NB4 (cell line): ENCODE results near the gene RPS4Y2.

Experiments
- DNase-seq: peaks from one replicate; pipeline ENCODE4 v3.0.0; 2010; ENCODE audit warnings: low read depth
- H3K4me3 ChIP-seq: one replicate; pipeline ENCODE4 v1.5.1; 2011; ENCODE audit warnings: mild to moderate bottlenecking, low read depth, low read length, moderate library complexity
- MYC ChIP-seq: IDR thresholded peaks from 2 replicates; pipeline ENCODE4 v1.6.1; 2011; ENCODE audit warnings: low read depth, low read length
- POLR2A ChIP-seq: IDR thresholded peaks from 2 replicates; pipeline ENCODE4 v1.6.1; 2011; ENCODE audit warnings: mild to moderate bottlenecking; ENCODE audit not compliant: insufficient read length; ENCODE audit errors: extremely low read depth
- TF ChIP-seq, protein P1 (sequence below): IDR thresholded peaks from one replicate; pipeline ENCODE4 v1.5.1; 2012; ENCODE audit warnings: low read depth, low read length
- TF ChIP-seq, protein P2 (sequence below): IDR thresholded peaks from 2 replicates; pipeline ENCODE4 v1.6.1; 2011; ENCODE audit warnings: low read depth, low read length

Gene RPS4Y2

GRCh38 chrY:20780104-20780654 lies 24.3 kb downstream of the RPS4Y2 start:
- TF ChIP-seq, protein P1, sequence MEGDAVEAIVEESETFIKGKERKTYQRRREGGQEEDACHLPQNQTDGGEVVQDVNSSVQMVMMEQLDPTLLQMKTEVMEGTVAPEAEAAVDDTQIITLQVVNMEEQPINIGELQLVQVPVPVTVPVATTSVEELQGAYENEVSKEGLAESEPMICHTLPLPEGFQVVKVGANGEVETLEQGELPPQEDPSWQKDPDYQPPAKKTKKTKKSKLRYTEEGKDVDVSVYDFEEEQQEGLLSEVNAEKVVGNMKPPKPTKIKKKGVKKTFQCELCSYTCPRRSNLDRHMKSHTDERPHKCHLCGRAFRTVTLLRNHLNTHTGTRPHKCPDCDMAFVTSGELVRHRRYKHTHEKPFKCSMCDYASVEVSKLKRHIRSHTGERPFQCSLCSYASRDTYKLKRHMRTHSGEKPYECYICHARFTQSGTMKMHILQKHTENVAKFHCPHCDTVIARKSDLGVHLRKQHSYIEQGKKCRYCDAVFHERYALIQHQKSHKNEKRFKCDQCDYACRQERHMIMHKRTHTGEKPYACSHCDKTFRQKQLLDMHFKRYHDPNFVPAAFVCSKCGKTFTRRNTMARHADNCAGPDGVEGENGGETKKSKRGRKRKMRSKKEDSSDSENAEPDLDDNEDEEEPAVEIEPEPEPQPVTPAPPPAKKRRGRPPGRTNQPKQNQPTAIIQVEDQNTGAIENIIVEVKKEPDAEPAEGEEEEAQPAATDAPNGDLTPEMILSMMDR: no peak
- TF ChIP-seq MYC (no peak), POLR2A (no peak)
- TF ChIP-seq, protein P2, sequence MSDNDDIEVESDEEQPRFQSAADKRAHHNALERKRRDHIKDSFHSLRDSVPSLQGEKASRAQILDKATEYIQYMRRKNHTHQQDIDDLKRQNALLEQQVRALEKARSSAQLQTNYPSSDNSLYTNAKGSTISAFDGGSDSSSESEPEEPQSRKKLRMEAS: no peak
- no peak for DNase-seq
- no peak overlapping the region for H3K4me3 ChIP-seq

DNA sequence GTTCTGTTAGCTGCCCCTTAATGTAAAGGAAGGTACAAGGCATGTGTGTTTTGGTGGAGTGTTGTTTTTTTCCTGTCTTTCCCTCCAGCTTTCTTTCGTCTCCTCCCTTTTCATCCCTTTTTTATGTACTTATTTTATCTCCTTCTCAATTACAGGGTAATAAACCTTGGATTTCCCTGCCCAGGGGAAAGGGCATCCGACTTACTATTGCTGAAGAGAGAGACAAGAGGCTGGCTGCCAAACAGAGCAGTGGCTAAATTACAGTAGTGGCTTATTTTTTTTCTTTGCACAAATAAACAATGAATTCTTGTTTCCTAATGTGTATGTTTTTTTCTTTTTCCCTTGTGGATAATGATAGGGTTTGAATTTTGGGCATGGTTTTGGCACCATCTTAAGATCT lies 24.9 kb downstream of the RPS4Y2 start:
- no peak for DNase-seq
- no peak overlapping the region for H3K4me3 ChIP-seq
- TF ChIP-seq POLR2A (no peak), MYC (no peak)
- TF ChIP-seq, protein P2: no peak
- TF ChIP-seq, protein P1: no peak

GRCh38 chrY:20781408-20781807 lies 25.5 kb downstream of the RPS4Y2 start:
- DNase-seq: no peak
- no peak overlapping the region for H3K4me3 ChIP-seq
- TF ChIP-seq MYC (no peak), POLR2A (no peak)
- TF ChIP-seq, protein P2: no peak
- TF ChIP-seq, protein P1: no peak

DNA sequence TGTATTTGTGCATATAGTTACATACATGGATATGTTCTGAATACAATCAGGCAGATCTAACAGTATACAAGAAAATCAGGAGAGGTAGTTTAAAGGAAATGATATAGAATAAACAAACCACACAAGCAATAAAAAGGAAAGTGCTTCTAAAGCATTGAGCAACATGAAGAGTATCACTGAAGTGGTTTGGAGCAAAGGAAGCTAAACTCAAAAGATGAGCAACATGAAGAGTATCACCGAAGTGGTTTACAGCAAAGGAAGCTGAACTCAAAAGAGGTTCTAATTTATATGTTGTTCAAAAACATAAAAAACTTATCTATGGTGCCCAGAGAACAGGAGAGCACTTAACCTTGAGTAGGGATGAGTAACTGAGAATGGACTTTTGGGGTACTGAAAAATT lies 29.1 kb downstream of the RPS4Y2 start:
- H3K4me3 ChIP-seq: no peak overlapping the region
- no peak for DNase-seq
- TF ChIP-seq, protein P1: no peak
- TF ChIP-seq MYC (no peak), POLR2A (no peak)
- TF ChIP-seq, protein P2: no peak

GRCh38 chrY:20787076-20787475 lies 31.2 kb downstream of the RPS4Y2 start:
- H3K4me3 ChIP-seq: no peak overlapping the region
- no peak for DNase-seq
- TF ChIP-seq POLR2A: no peak
- TF ChIP-seq, protein P1: no peak
- TF ChIP-seq, protein P2: no peak
- no peak for TF ChIP-seq MYC
